SH-SY5Y (cell line): ENCODE measurements around the gene VPREB1.

Experiments
- GATA2 ChIP-seq: IDR thresholded peaks from 2 replicates; pipeline ENCODE4 v1.6.1; 2011; ENCODE audit warnings: mild to moderate bottlenecking, low read depth, low read length
- GATA3 ChIP-seq: IDR thresholded peaks from 2 replicates; pipeline ENCODE4 v1.6.1; 2011; ENCODE audit warnings: low read depth, mild to moderate bottlenecking, low read length, moderate library complexity

- TF ChIP-seq GATA3 (no peak), GATA2 (no peak)
These were observed 35.9 kb upstream of the VPREB1 start for GRCh38 chr22:22208652-22209051.
